ENCODE data around the gene WWC1. TPM values are rescaled to one million over a fixed set of nuclear protein-coding genes. Genes with fewer than 3 reads are reported as not detected.
A peak's percentile ranks its signal among the peaks of the same experiment; 100 is the strongest.

The WWC1 gene
- total and polyA plus RNA-seq, 4 donors: 48.4 to 77.0 (median 56.2) TPM

DNA sequence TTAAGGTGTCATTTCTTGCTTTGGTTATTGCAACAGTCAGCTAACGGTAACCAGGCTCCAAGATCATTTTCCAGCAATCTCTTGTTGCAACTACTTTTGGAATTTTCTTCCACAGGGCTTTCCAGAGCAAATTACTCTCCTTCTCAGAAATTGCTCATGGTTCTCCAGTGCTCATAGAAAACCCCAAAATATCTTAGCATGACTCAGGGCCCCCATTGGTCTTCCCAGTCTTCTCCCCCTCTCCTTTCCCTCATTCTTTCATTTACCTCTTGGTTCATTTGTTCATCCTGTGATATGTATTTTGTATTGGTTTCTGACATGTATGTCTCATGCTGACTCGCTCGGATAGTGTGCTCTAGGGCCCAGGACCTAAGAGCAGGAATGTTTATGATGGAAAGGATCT, 35.6 kb downstream of the WWC1 start:
- peaks cover 0 to 22% (median 7%) of the 10 kb centered on the region in 5 donors for H3K4me1 ChIP-seq (ENCODE audit: control insufficient read depth in 5 of 5, insufficient read depth in 5 of 5, low read length in 5 of 5)
- H3K9me3 ChIP-seq (ENCODE audit: control insufficient read depth in 4 of 4, insufficient read depth in 3 of 4, low read length in 3 of 4): peaks cover 0 to 1% (median 0%) of the 10 kb centered on the region in 4 donors
- no peaks in the 10 kb centered on the region for H3K27me3 ChIP-seq (ENCODE audit: control insufficient read depth in 3 of 3, insufficient read depth in 3 of 3, low read length in 2 of 3)
- TF ChIP-seq, protein P1, sequence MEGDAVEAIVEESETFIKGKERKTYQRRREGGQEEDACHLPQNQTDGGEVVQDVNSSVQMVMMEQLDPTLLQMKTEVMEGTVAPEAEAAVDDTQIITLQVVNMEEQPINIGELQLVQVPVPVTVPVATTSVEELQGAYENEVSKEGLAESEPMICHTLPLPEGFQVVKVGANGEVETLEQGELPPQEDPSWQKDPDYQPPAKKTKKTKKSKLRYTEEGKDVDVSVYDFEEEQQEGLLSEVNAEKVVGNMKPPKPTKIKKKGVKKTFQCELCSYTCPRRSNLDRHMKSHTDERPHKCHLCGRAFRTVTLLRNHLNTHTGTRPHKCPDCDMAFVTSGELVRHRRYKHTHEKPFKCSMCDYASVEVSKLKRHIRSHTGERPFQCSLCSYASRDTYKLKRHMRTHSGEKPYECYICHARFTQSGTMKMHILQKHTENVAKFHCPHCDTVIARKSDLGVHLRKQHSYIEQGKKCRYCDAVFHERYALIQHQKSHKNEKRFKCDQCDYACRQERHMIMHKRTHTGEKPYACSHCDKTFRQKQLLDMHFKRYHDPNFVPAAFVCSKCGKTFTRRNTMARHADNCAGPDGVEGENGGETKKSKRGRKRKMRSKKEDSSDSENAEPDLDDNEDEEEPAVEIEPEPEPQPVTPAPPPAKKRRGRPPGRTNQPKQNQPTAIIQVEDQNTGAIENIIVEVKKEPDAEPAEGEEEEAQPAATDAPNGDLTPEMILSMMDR (IDR thresholded peaks at IDR 0.05; ENCODE audit: control extremely low read depth, extremely low read depth): no peak
- H3K9ac ChIP-seq (ENCODE audit: insufficient read depth in 1 of 2, low read length in 2 of 2): no peak overlapping the region
- H3K36me3 ChIP-seq (ENCODE audit: control insufficient read depth in 4 of 4, insufficient read depth in 4 of 4, low read length in 4 of 4): no peaks in the 10 kb centered on the region
- ATAC-seq (ENCODE audit: insufficient read depth, low FRiP score) (no peak), DNase-seq (no peak)
- no peak overlapping the region for H3K4me3 ChIP-seq
- 88 to 89% methylated on average over 3 of the region's 3 CpGs for WGBS, 2 donors
- H3K27ac ChIP-seq (ENCODE audit: low read depth in 1 of 2, low read length in 1 of 2): no peak overlapping the region

DNA sequence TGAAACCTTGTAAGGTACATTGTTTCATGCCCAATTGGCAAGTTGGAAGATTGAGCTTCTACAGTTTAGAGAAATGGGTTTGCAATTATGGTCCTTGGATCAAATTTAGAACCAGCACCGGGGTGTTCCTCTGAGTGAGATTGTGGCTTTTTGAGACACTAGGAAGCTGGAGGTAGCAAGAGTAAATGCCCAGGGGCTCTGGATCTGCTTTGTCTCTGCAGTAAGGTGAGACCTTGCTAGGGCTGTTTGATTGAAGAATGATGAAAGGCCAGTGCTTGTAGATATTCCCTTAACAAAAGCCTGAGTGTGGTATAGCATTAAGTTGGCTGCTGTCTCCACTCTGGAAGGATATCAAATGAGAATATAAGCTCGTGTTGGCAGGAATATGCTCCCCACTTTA, 36.0 kb downstream of the WWC1 start:
- no peaks in the 10 kb centered on the region for H3K27me3 ChIP-seq (ENCODE audit: control insufficient read depth in 3 of 3, insufficient read depth in 3 of 3, low read length in 2 of 3)
- no peak overlapping the region for H3K4me3 ChIP-seq
- H3K4me1 ChIP-seq (ENCODE audit: control insufficient read depth in 5 of 5, insufficient read depth in 5 of 5, low read length in 5 of 5): peaks cover 0 to 22% (median 7%) of the 10 kb centered on the region in 5 donors
- ATAC-seq (ENCODE audit: insufficient read depth, low FRiP score) (no peak), DNase-seq (no peak)
- H3K36me3 ChIP-seq (ENCODE audit: control insufficient read depth in 4 of 4, insufficient read depth in 4 of 4, low read length in 4 of 4): no peaks in the 10 kb centered on the region
- no peak overlapping the region for H3K9ac ChIP-seq (ENCODE audit: insufficient read depth in 1 of 2, low read length in 2 of 2)
- H3K27ac ChIP-seq (ENCODE audit: low read depth in 1 of 2, low read length in 1 of 2): peak overlapping the region in 1 of 2 donors; percentile 52
- H3K9me3 ChIP-seq (ENCODE audit: control insufficient read depth in 4 of 4, insufficient read depth in 3 of 4, low read length in 3 of 4): peaks cover 0 to 1% (median 0%) of the 10 kb centered on the region in 4 donors
- 66 to 81% methylated on average over 2 of the region's 2 CpGs for WGBS, 2 donors
- TF ChIP-seq, protein P1 (IDR thresholded peaks at IDR 0.05; ENCODE audit: control extremely low read depth, extremely low read depth): no peak

DNA sequence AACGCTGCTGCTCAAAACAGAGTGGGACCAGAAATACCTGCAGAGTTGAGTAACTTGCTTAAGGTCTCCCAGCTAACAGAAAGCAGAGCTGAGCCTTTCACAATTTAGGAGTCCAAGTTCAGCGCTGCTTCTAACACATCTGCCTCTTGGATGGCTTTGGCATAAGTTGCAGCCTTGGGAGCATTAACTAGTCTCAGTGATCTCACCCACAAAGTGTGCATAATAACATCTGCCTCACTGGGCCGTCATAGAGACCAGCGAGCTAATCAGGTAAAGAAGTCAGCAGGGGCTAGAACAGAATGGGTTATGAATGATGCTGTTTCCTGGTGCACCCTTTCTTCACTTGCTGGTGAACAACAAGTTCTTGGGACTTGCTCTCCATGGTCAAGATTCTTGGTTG, 36.5 kb downstream of the WWC1 start:
- no peaks in the 10 kb centered on the region for H3K36me3 ChIP-seq (ENCODE audit: control insufficient read depth in 4 of 4, insufficient read depth in 4 of 4, low read length in 4 of 4)
- TF ChIP-seq, protein P1 (IDR thresholded peaks at IDR 0.05; ENCODE audit: control extremely low read depth, extremely low read depth): no peak
- no peak overlapping the region for H3K9ac ChIP-seq (ENCODE audit: insufficient read depth in 1 of 2, low read length in 2 of 2)
- no peak overlapping the region for H3K4me3 ChIP-seq
- ATAC-seq (ENCODE audit: insufficient read depth, low FRiP score): no peak
- peaks cover 0 to 1% (median 0%) of the 10 kb centered on the region in 4 donors for H3K9me3 ChIP-seq (ENCODE audit: control insufficient read depth in 4 of 4, insufficient read depth in 3 of 4, low read length in 3 of 4)
- DNase-seq: no peak
- H3K4me1 ChIP-seq (ENCODE audit: control insufficient read depth in 5 of 5, insufficient read depth in 5 of 5, low read length in 5 of 5): peaks cover 0 to 22% (median 7%) of the 10 kb centered on the region in 5 donors
- peak overlapping the region in 1 of 2 donors; percentile 52 for H3K27ac ChIP-seq (ENCODE audit: low read depth in 1 of 2, low read length in 1 of 2)
- 74 to 86% methylated on average over 4 of the region's 4 CpGs for WGBS, 2 donors
- H3K27me3 ChIP-seq (ENCODE audit: control insufficient read depth in 3 of 3, insufficient read depth in 3 of 3, low read length in 2 of 3): no peaks in the 10 kb centered on the region

DNA sequence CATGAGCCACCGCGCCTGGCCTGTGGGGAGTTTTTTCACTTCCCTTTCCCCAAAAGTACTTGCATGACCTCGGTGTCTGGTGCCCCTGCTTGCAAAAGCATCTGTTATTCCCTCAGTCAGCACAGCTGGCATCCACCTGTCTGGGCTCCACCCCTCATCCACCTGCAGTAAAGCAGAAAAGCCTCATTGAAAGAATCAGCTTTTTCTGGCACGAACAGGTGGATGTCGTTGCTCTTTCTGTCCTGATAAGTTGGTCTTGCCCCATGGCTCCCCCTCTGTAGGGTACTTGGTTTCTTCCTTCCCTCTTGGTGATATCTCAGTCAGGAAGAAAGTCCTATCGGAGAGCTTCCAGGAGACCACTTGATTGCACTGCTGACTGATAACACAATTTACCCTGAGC, 37.4 kb downstream of the WWC1 start:
- TF ChIP-seq, protein P1 (IDR thresholded peaks at IDR 0.05; ENCODE audit: control extremely low read depth, extremely low read depth): no peak
- Histone ChIP-seq H3K27me3 (ENCODE audit: control insufficient read depth in 3 of 3, insufficient read depth in 3 of 3, low read length in 2 of 3) (no peaks in the 10 kb centered on the region), H3K4me1 (ENCODE audit: control insufficient read depth in 5 of 5, insufficient read depth in 5 of 5, low read length in 5 of 5) (peaks cover 0 to 22% (median 7%) of the 10 kb centered on the region in 5 donors), H3K9ac (ENCODE audit: insufficient read depth in 1 of 2, low read length in 2 of 2) (no peak overlapping the region), H3K4me3 (no peak overlapping the region), H3K9me3 (ENCODE audit: control insufficient read depth in 4 of 4, insufficient read depth in 3 of 4, low read length in 3 of 4) (no peaks in the 10 kb centered on the region), H3K27ac (ENCODE audit: low read depth in 1 of 2, low read length in 1 of 2) (peak overlapping the region in 1 of 2 donors; percentile 50), H3K36me3 (ENCODE audit: control insufficient read depth in 4 of 4, insufficient read depth in 4 of 4, low read length in 4 of 4) (no peaks in the 10 kb centered on the region)
- ATAC-seq (ENCODE audit: insufficient read depth, low FRiP score) (peak; percentile 51), DNase-seq (peak; percentile 64 to 86 (median 74))
- WGBS, 2 donors: 10 to 15% methylated on average over 6 of the region's 6 CpGs
